Fibroblast of villous mesenchyme (primary cell): ENCODE results near the gene MAPK1. TPM values are rescaled to one million over a fixed set of nuclear protein-coding genes. Genes with fewer than 3 reads are reported as not detected.

Source experiments
- DNase-seq: peaks from one replicate; pipeline ENCODE4 v3.0.0-alpha.2; 2010; ENCODE audit warnings: low read depth
- H3K4me3 ChIP-seq: 2 replicates; pipeline ENCODE4 v1.5.1; 2011; ENCODE audit warnings: low read depth, mild to moderate bottlenecking, low read length
- total RNA-seq: library from RNA; depleted of rRNA; stranded (reverse); fragments of >200 nt; gene quantifications from 2 replicates; pipeline ENCODE4 v1.2.3, GENCODE V29; 2012
- TF ChIP-seq, protein P1 (sequence below): IDR thresholded peaks from 2 replicates; pipeline ENCODE4 v1.5.1; 2012; ENCODE audit warnings: low read depth, mild to moderate bottlenecking, low read length; ENCODE audit not compliant: insufficient read depth

The MAPK1 gene
- total RNA-seq, 1 donor: 51.8 TPM

DNA sequence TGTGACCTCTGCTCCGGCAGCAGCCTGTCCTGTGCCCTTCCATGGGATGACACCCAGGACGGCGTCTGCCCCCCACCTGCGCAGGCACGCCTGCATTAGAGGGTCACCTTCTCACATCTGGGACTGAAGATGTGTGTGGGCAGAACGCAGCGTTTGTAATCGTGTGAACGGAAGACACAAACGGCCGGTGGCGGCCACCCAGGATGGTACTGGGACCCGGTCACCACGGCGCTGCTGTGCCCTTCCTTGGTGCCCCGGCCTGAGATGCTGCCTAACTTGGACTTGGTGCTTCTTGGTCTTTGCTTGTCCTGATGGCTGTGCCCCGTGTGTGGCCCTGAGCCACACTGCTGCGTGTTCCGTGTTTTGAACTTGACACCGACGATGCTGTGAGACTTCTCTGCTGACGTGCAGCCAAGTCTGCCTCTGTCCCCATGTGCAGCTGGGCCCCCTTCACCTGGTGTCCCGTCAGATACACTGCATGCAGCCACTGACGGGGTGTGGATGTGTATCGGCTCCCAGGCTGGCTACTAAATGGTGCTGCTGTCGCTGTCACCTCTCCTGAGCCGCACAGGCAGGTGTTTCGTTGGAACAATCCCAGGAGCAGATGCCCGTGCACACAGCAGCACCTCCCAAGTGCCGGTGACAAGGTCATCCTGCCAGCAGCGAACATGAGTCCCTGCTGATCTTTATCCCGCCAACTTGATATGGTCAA is 153.2 kb downstream of the MAPK1 start:
- H3K4me3 ChIP-seq: no peak overlapping the region
- TF ChIP-seq, protein P1, sequence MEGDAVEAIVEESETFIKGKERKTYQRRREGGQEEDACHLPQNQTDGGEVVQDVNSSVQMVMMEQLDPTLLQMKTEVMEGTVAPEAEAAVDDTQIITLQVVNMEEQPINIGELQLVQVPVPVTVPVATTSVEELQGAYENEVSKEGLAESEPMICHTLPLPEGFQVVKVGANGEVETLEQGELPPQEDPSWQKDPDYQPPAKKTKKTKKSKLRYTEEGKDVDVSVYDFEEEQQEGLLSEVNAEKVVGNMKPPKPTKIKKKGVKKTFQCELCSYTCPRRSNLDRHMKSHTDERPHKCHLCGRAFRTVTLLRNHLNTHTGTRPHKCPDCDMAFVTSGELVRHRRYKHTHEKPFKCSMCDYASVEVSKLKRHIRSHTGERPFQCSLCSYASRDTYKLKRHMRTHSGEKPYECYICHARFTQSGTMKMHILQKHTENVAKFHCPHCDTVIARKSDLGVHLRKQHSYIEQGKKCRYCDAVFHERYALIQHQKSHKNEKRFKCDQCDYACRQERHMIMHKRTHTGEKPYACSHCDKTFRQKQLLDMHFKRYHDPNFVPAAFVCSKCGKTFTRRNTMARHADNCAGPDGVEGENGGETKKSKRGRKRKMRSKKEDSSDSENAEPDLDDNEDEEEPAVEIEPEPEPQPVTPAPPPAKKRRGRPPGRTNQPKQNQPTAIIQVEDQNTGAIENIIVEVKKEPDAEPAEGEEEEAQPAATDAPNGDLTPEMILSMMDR: no peak
- no peak for DNase-seq

DNA sequence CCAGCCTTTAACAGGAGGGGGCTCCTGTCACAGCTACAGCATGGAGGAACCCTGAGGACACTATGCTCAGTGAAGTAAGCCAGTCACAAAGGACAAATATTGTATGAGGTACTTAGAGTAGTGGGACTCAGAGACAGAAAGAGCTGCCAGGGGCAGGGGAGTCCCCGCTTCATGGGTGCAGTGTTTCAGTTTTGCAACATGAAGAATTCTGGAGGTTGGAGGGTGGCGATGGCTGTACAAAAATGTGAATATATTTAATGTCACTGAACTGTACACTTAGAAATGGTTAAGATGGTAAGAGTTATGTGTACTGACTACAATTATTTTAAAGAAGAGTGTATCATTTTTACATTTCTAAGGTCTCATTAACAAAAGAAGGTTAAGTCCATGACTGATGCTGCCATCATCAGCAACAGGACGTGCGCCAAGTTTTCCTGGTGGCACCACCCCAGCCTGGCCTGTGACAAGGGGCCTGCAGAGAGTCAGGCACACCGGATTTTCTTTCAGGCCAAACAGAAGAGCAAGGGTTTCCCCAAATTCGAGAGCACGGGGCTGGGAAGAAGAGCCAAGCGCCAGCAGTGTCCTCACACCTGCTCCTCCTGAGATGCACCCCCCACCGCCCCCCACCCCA is 153.9 kb downstream of the MAPK1 start:
- H3K4me3 ChIP-seq: no peak overlapping the region
- DNase-seq: no peak
- TF ChIP-seq, protein P1: no peak

DNA sequence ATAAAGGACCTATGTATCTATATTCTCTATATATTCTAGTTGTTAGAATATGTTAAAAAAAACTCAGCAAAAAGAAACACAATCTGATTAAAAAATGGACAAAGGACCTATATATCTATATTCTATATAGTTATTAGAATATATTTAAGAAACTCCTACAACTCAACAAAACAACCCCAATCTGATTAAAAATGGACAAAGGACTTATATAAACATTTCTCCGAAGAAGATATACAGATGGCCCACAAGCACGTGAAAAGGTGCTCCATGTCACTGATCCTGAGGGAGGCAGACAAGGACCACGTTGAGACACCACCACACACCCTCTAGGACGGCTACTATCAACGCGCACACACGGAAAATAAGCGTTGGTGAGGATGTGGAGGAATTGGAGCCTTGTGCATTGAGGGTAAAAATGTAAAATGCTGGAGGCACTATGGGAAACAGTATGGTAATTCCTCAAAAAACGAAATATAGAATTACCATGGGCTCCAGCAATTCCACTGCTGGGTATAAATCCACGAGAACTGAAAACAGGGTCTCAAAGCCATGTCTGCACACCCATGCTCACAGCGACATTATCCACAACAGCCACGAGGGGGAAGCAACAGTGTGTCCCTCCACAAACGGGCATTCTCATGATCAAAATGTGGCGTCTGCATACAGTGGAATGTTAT is 154.6 kb downstream of the MAPK1 start:
- peak; percentile 77 for DNase-seq
- peak overlapping the region; percentile 40 for H3K4me3 ChIP-seq
- TF ChIP-seq, protein P1: peak; percentile 83

DNA sequence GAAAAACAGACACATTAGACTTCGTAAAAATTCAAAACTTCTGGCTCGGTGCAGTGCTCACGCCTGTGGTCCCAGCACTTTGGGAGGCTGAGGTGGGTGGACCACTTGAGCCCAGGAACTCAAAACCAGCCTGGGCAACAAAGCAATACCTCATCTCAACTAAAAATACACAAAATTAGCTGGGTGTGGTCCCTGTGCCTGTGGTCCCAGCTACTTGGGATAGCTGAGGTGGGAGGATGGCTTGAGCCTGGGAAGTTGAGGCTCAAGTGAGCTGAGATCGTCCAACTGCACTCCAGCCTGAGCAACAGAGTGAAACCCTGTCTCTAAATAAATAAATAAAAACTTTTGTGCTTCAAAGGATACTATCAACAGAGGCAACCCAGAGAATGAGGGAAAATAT is 155.6 kb downstream of the MAPK1 start:
- H3K4me3 ChIP-seq: no peak overlapping the region
- TF ChIP-seq, protein P1: no peak
- DNase-seq: no peak

DNA sequence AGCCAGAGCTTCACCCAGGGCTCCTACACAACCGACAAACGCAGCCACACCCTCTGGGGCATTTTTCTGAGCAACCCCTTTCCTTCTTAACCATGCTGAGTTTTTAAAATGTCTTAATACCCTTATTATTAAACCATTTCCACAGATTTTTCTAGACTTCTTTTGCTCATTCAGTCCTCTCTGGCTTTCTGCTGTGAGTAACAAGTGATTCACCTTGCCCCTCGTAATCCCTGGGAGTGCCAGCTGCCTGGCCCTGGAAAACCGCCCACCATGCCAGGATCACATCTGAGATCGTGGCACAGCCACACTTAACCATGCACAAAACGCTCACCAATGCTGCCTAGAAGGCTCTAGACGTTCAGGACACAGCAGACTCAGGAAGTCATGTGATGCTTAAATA is 157.3 kb downstream of the MAPK1 start:
- no peak for DNase-seq

DNA sequence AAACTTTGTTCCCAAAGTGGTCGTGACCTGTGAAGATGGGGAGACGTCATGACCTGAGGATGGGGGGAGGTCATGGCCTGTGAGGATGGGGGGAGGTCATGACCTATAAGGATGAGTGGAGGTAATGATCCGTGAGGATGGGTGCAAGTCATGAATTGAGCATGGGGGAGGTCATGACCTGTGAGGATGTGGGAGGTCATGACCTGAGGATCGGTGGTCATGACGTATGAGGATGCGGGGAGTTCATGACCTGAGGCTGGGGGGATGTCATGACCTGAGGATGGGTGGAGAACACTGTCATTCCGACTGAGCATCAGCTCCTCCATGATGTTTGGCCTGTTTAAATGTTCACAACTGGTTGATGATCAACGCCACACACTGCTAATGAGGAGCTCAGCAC is 157.8 kb downstream of the MAPK1 start:
- TF ChIP-seq, protein P1: no peak
- H3K4me3 ChIP-seq: no peak overlapping the region

More for the DNA sequence above, 157.3 kb downstream of the MAPK1 start:
- TF ChIP-seq, protein P1: no peak
- no peak overlapping the region for H3K4me3 ChIP-seq

More for the DNA sequence above, 157.8 kb downstream of the MAPK1 start:
- no peak for DNase-seq
